Panc1 (cell line): Measurements from ENCODE around the gene SALL4. TPM values are rescaled to one million over a fixed set of nuclear protein-coding genes. Genes with fewer than 3 reads are reported as not detected.
"Not testable (repeated sequence)": the region's sequence is repeated elsewhere in the genome, so short reads cannot be mapped to it uniquely, and the experiment has no call there.

Experiments
- ATAC-seq: fragments of 200-7000 bp; cut with Tn5 transposase; 2 replicates; pipeline ENCODE4 v1.9.1; 2020; ENCODE audit warnings: mild to moderate bottlenecking, moderate library complexity
- BruUV-seq: library from RNA; stranded (reverse); fragments of 400-500 nt; replicated peaks from 2 replicates; lab custom pipeline; 2021; lab: Mats Ljungman, UMichigan
- CTCF ChIA-PET: fragments of 300-600 bp; sonication (Branson Sonifier 250); formaldehyde crosslinking; loops from one replicate; lab custom pipeline; 2022; ENCODE audit warnings: antibody characterized with exemption; lab: Charles Lee
- POLR2A ChIA-PET: fragments of 300-600 bp; sonication (Branson Sonifier 250); formaldehyde crosslinking; loops from one replicate; lab custom pipeline; 2022; ENCODE audit warnings: antibody characterized with exemption; lab: Charles Lee
- DNase-seq: peaks from one replicate; pipeline ENCODE4 v3.0.0-alpha.2; 2010; ENCODE audit warnings: low read depth, low spot score
- H3K27ac ChIP-seq: 2 replicates; pipeline ENCODE4 v1.5.1; 2011; ENCODE audit warnings: mild to moderate bottlenecking, low read length, inconsistent platforms
- H3K27me3 ChIP-seq: fragments of 200-500 bp; sonication (Bioruptor generic); 2 replicates; pipeline ENCODE4 v1.6.0; 2014; ENCODE audit warnings: low read length, inconsistent platforms; ENCODE audit not compliant: control insufficient read depth, insufficient read depth
- H3K36me3 ChIP-seq: fragments of 200-500 bp; sonication (Bioruptor generic); 2 replicates; pipeline ENCODE4 v1.5.1; 2014; ENCODE audit warnings: inconsistent platforms, mild to moderate bottlenecking, low read length, moderate library complexity; ENCODE audit not compliant: control insufficient read depth, insufficient read depth
- H3K4me1 ChIP-seq: 2 replicates; pipeline ENCODE4 v1.5.1; 2011; ENCODE audit warnings: inconsistent platforms, mild to moderate bottlenecking, low read length, moderate library complexity; ENCODE audit not compliant: control insufficient read depth, insufficient read depth
- H3K4me3 ChIP-seq, 2 experiments: 2 replicates each; pipeline ENCODE4 v1.5.1; 2011 to 2012; ENCODE audit warnings: low read depth in 2 of 2, low read length in 2 of 2, mild to moderate bottlenecking in 2 of 2, inconsistent platforms in 1 of 2, moderate library complexity in 1 of 2
- H3K9me3 ChIP-seq: fragments of 200-500 bp; sonication (Bioruptor generic); 2 replicates; pipeline ENCODE4 v1.5.1; 2014; ENCODE audit warnings: low read depth, mild to moderate bottlenecking, inconsistent platforms, low read length, moderate library complexity; ENCODE audit not compliant: control insufficient read depth, insufficient read depth
- POLR2AphosphoS5 ChIP-seq: IDR thresholded peaks from 2 replicates; pipeline ENCODE4 v1.6.1; 2012; ENCODE audit warnings: mild to moderate bottlenecking, low read depth, low read length, moderate library complexity
- SIN3A ChIP-seq: IDR thresholded peaks from 2 replicates; pipeline ENCODE4 v1.6.1; 2012; ENCODE audit warnings: low read depth, mild to moderate bottlenecking, low read length, moderate library complexity, borderline replicate concordance; ENCODE audit not compliant: insufficient read depth
- TCF7L2 ChIP-seq: IDR thresholded peaks from 2 replicates; pipeline ENCODE4 v1.6.1; 2011; ENCODE audit warnings: mild to moderate bottlenecking, low read depth, low read length, inconsistent platforms
- in situ Hi-C: cut with HindIII; loops from 2 replicates; pipeline ENCODE4 v1.10.0; 2016; ENCODE audit warnings: low sequenced_read_pairs, low pct_unique_long_range_greater_than_20kb
- intact Hi-C: fragments of 100-400 bp; cut with micrococcal nuclease; formaldehyde crosslinking; loops from one replicate; pipeline ENCODE4 v1.10.0; 2022; ENCODE audit not compliant: unreplicated experiment
- total RNA-seq: library from RNA; stranded (reverse); gene quantifications from one replicate; pipeline ENCODE4 v1.2.1, GENCODE V29; 2021; ENCODE audit not compliant: unreplicated experiment
- TF ChIP-seq, protein P1 (sequence below), 2 experiments: IDR thresholded peaks; 2 replicates each; pipeline ENCODE4 v1.6.1; 2011 to 2012; ENCODE audit warnings: low read depth in 2 of 2, control low read depth in 1 of 2, low read length in 1 of 2, mild to moderate bottlenecking in 1 of 2, moderate library complexity in 1 of 2; ENCODE audit not compliant: insufficient read depth in 1 of 2
- TF ChIP-seq, protein P2 (sequence below): fragments of 450-650 bp; IDR thresholded peaks from 2 replicates; pipeline ENCODE4 v1.5.1; 2017; ENCODE audit warnings: mild to moderate bottlenecking

SALL4 gene
- total RNA-seq, 1 experiment from 2014 or later = 1.6 TPM

DNA sequence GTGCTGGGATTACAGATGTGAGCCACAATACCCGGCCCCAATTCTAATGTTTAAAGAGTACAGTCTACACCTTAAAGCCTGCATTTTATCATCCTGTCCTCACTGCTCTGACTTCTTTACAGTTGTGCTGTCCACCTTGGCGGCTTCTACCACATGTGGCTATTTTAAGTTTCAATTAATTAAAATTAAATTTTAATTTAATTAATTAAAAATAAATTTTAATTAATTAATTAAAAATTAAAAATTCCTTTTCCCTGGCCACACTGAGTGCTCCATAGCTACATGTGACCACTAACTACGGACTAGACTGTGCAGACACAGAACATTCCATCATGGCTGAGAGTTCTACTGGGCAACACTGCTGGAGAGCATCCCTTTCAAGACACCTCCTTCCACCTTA lies 61.5 kb downstream of the SALL4 start:
- TF ChIP-seq, protein P1, sequence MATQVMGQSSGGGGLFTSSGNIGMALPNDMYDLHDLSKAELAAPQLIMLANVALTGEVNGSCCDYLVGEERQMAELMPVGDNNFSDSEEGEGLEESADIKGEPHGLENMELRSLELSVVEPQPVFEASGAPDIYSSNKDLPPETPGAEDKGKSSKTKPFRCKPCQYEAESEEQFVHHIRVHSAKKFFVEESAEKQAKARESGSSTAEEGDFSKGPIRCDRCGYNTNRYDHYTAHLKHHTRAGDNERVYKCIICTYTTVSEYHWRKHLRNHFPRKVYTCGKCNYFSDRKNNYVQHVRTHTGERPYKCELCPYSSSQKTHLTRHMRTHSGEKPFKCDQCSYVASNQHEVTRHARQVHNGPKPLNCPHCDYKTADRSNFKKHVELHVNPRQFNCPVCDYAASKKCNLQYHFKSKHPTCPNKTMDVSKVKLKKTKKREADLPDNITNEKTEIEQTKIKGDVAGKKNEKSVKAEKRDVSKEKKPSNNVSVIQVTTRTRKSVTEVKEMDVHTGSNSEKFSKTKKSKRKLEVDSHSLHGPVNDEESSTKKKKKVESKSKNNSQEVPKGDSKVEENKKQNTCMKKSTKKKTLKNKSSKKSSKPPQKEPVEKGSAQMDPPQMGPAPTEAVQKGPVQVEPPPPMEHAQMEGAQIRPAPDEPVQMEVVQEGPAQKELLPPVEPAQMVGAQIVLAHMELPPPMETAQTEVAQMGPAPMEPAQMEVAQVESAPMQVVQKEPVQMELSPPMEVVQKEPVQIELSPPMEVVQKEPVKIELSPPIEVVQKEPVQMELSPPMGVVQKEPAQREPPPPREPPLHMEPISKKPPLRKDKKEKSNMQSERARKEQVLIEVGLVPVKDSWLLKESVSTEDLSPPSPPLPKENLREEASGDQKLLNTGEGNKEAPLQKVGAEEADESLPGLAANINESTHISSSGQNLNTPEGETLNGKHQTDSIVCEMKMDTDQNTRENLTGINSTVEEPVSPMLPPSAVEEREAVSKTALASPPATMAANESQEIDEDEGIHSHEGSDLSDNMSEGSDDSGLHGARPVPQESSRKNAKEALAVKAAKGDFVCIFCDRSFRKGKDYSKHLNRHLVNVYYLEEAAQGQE (IDR thresholded peaks at IDR 0.05; ENCODE audit: insufficient read depth in 1 of 2, low read depth in 2 of 2, low read length in 1 of 2) = no peak
- no peak for TF ChIP-seq TCF7L2
- no peak for TF ChIP-seq SIN3A
- no peak for TF ChIP-seq POLR2AphosphoS5
- TF ChIP-seq, protein P2, sequence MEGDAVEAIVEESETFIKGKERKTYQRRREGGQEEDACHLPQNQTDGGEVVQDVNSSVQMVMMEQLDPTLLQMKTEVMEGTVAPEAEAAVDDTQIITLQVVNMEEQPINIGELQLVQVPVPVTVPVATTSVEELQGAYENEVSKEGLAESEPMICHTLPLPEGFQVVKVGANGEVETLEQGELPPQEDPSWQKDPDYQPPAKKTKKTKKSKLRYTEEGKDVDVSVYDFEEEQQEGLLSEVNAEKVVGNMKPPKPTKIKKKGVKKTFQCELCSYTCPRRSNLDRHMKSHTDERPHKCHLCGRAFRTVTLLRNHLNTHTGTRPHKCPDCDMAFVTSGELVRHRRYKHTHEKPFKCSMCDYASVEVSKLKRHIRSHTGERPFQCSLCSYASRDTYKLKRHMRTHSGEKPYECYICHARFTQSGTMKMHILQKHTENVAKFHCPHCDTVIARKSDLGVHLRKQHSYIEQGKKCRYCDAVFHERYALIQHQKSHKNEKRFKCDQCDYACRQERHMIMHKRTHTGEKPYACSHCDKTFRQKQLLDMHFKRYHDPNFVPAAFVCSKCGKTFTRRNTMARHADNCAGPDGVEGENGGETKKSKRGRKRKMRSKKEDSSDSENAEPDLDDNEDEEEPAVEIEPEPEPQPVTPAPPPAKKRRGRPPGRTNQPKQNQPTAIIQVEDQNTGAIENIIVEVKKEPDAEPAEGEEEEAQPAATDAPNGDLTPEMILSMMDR = no peak
- no peaks in the 10 kb centered on the region for H3K36me3 ChIP-seq
- no peak for DNase-seq
- ChIA-PET CTCF (no interaction called here), POLR2A (interaction anchor here (0.5 kb wide), 1 partner anchor 1012 kb away, joined by 4 read pairs; no protein-coding TSS in a partner anchor)
- no peak overlapping the region for H3K27ac ChIP-seq
- H3K4me3 ChIP-seq = no peak overlapping the region
- H3K27me3 ChIP-seq = no peaks in the 10 kb centered on the region
- no peaks in the 10 kb centered on the region for H3K9me3 ChIP-seq
- no peak for ATAC-seq
- no TSS peak for BruUV-seq
- H3K4me1 ChIP-seq = peaks cover 18% of the 10 kb centered on the region
- intact Hi-C loops (no loop called here), in situ Hi-C loops (no loop called here)

DNA sequence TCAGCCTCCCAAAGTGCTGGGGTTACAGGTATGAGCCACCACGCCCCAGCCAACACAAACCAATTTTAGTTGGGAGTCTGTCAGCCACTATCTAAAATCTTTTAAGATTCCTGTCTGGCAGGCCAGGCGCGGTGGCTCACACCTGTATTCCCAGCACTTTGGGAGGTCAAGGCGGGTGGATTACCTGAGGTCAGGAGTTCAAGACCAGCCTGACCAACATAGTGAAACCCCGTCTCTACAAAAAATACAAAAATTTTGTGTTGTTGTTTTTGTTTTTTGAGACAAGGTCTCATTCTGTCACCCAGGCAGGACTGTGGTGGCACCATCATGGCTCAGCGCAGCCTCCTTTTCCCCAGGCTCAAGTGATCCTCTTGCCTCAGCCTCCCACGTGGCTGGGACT lies 62.0 kb downstream of the SALL4 start:
- H3K4me1 ChIP-seq = peaks cover 21% of the 10 kb centered on the region
- DNase-seq, BruUV-seq, H3K4me3 ChIP-seq, ATAC-seq, H3K9me3 ChIP-seq, in situ Hi-C loops, H3K27me3 ChIP-seq, intact Hi-C loops, H3K27ac ChIP-seq, H3K36me3 ChIP-seq, CTCF ChIA-PET: not testable (repeated sequence)
- POLR2A ChIA-PET = interaction anchor here (0.5 kb wide), 1 partner anchor 1012 kb away, joined by 4 read pairs; no protein-coding TSS in a partner anchor

DNA sequence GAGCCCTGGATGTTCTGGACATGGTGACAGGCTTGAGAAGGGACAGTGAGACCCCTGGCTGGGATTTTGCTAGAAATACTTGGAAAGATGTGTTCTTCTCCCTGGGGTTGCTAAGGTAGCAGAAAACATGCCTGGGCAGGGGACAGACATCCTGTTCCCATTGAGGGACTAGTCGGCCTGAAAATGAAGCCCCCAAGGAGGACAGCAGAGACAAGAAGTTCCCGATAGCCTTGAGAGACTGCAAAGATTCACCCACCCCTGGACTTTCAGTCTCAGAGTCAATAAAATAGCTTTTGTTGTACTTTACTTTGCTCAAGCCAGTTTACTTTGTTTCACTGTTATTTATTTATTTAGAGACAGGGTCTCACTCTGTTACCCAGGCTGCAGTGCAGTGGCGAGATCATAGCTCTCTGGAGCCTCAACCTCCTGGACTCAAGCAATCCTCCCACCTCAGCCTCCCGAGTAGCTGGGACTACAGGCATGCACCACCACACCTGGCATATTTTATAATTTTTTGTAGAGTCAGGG lies 62.5 kb downstream of the SALL4 start:
- intact Hi-C loops = no loop called here
- peaks cover 19% of the 10 kb centered on the region for H3K4me1 ChIP-seq
- DNase-seq (no peak), ATAC-seq (no peak)
- POLR2A ChIA-PET = no interaction called here
- TF ChIP-seq TCF7L2 (no peak), SIN3A (no peak), POLR2AphosphoS5 (no peak)
- TF ChIP-seq, protein P1 (IDR thresholded peaks at IDR 0.05; ENCODE audit: insufficient read depth in 1 of 2, low read depth in 2 of 2, low read length in 1 of 2) = no peak
- TF ChIP-seq, protein P2 = no peak
- H3K4me3 ChIP-seq = no peak overlapping the region
- no peak overlapping the region for H3K27ac ChIP-seq
- H3K27me3 ChIP-seq = no peaks in the 10 kb centered on the region
- H3K36me3 ChIP-seq = no peaks in the 10 kb centered on the region
- BruUV-seq = no TSS peak
- no peaks in the 10 kb centered on the region for H3K9me3 ChIP-seq
- CTCF ChIA-PET = no interaction called here
- in situ Hi-C loops = no loop called here
